NCI-H1417 (cell line): ENCODE results near the gene CDC37L1.

Experiments
- DNase-seq, 3 experiments: peaks; one replicate each; lab custom pipeline; 2025; lab: John Stamatoyannopoulos, UW

CDC37L1 gene

GRCh38 chr9:4714266-4715016 lies 35.1 kb downstream of the CDC37L1 start:
- peak in 2 of 3 experiments; percentile 30 to 64 for DNase-seq

DNA sequence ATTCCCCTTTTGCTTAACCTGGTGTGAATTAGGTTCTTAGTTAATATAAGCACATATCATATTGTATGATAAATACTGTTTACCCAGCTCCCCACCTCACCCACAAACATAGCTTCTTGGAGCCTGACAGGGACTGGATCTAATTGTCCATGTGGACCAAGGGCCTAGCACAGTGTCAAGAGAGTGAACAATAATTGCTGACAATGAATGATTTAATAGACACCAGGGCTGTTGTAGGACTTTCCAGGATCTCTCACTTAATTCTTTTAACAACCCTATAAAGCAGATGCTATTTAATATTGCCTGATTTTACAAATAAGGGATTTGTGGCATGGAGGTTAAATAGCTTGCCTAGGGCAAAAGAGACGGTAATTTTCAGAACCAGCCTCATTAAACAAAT lies 36.8 kb downstream of the CDC37L1 start:
- peak in 2 of 3 experiments; percentile 20 to 72 for DNase-seq

DNA sequence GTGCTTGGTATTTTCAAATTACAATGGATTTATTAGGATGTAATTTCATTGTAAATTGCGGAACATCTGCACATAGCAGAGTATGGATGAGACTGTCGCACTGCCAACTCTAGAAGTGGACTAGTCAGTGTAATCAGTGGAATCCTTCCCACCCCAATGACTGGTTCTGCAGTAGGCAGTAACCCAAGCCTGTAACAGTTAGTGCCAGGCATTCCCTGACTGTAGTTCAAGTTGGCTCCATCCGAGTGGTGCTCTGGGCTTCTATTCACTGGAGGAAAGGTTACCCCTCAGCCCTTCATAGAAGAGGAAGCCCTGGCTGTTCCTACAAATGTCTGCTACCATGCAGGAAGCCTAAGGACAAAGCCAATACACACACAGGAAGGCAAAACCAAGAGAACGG lies 38.4 kb downstream of the CDC37L1 start:
- no peak for DNase-seq

- no peak for DNase-seq
Measured at GRCh38 chr9:4718911-4719310, 39.5 kb downstream of the CDC37L1 start.

GRCh38 chr9:4721736-4722135 lies 42.4 kb downstream of the CDC37L1 start:
- DNase-seq: no peak

DNA sequence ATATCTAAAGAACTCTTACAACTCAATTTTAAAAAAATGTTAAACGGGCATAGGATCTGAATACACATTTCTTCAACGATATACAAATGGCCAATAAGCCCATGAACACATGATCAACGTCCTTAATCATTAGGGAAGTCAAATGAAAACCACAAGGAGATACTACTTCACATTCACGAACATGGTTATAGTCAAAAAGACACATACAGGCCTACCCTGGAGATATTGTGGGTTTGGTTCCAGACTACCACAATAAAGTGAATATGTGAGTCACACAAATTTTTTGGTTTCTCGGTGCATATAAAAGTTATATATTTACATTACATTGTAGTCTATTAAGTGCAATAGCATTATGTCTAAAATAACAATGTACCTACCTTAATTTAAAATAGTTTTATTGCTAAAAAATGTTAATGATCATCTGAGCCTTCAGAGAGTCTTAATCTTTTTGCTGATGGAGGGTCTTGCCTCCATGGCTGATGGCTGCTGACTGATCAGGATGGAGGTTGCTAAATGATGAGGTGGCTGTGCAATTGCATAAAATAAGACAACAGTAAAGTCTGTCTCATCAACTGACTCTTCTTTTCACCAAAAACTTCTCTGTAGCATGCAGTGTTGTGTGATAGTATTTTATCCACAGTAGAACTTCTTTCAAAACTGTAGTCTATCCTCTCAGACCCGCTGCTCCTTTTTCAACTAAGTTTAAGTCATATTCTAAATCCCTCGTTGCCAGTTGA lies 46.5 kb downstream of the CDC37L1 start:
- DNase-seq: no peak

DNA sequence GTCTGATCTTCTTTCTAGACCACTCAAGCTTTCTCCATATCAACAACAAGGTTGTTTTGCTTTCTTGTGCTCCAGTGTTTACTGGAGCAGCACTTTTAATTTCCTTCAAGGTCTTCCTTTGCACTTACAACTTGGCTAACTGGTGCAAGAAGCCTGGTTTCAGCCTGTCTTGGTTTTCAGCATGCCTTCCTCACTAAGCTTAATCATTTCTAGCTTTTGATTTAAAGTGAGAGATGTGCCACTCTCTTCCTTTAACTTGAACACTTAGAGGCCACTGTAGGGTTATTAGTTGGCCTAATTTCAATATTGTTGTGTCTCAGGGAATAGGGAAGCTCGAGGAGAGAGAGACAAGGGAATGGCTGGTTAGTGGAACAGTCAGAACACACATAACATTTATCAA lies 48.2 kb downstream of the CDC37L1 start:
- DNase-seq: no peak

- no peak for DNase-seq
Measured at GRCh38 chr9:4732890-4733289, 53.5 kb downstream of the CDC37L1 start.

DNA sequence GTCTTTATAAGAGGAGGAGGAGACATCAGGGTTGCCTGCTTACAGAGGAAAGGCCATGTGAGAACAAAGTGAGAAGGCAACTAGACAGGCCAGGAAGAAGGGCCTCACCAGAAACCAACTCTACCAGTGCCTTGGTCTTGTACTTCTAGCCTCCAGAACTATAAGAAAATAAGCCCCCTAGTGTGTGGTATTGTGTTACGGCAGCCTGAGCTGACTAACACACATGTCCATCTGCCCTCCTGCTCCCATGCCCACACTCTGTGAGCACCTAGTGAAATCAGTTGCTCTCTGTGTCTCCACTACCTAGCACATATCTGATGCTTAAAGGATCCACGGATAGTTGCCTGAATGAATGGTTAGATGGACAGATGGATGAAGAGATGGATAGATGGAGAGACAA lies 54.8 kb downstream of the CDC37L1 start:
- DNase-seq: no peak

DNA sequence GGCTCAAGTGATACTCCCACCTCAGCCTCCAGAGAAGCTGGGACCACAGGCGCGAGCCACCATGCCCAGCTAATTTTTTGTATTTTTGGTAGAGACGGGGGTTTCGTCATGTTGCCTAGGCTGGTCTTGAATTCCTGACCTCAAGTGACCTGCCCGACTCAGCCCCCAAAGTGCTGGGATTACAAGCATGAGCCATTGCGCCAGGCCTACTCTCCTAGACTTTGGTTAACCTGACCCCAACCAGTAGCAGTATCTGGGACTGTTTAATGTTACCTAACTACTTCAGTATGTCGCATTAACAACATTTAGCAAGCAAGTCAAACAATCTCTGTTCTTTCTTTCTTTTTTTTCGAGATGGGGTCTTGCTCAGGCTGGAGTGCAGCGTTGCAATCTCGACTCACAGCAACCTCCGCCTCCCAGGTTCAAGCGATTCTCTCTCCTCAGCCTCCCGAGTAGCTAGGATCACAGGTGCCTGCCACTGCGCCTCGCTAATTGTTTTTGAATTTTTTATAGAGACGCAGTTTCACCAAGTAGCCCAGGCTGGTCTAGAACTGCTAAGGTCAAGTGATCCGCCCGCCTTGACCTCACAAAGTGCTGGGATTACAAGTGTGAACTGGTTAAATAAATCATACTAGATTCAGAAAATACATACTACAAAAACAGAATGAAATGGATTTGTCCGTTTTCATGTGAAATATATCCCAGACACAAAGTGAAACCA lies 59.7 kb downstream of the CDC37L1 start:
- peak in 2 of 3 experiments; percentile 3 to 43 for DNase-seq

DNA sequence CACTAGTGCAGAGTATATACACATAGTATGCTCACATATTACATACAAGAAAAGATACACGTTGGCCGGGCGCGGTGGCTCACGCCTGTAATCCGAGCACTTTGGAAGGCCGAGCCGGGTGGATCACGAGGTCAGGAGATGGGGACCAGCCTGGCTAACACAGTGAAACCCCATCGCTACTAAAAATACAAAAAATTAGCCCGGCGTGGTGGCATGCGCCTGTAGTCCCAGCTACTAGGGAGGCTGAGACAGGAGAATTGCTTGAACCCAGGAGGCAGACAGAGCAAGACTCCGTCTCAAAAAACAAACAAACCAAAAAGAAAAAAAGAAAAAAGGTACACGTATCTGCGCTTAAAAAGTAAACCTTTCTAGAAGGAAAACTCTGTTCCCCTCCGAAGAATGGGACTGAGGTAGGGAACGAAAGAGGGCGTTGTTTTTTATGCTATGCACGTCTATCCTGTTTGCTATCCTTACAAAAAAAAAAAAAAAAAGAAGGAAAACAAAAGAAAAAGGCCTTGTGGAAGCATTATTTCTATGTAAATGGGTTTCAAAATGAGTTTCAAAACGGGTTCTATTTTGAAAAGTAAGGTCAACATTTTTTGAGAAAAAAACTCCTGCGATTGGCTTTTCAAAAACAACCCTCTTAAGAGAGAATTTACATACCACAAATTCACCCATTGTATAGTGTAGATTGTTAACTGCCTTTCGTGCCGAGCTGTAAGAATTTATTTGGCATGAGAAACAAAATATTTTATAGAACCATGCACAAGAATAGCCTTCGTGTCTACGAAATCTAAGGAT lies 60.4 kb downstream of the CDC37L1 start:
- peak in 2 of 3 experiments; percentile 11 to 57 for DNase-seq

GRCh38 chr9:4740388-4740637 lies 60.9 kb downstream of the CDC37L1 start:
- DNase-seq: peak in 1 of 3 experiments; percentile 60

- peak; percentile 32 to 80 (median 79) for DNase-seq
Measured at GRCh38 chr9:4740638-4741364, 61.4 kb downstream of the CDC37L1 start, which contains the start of gene AK3. TSS of gene AK3 (minus strand) at chr9:4741202. CDS start at chr9:4741087, 115 bp downstream.

- peak in 2 of 3 experiments; percentile 40 to 58 for DNase-seq
Measured at GRCh38 chr9:4741365-4742089, 62.2 kb downstream of the CDC37L1 start.

- no peak for DNase-seq
Measured at GRCh38 chr9:4742246-4742645, 62.9 kb downstream of the CDC37L1 start.

DNA sequence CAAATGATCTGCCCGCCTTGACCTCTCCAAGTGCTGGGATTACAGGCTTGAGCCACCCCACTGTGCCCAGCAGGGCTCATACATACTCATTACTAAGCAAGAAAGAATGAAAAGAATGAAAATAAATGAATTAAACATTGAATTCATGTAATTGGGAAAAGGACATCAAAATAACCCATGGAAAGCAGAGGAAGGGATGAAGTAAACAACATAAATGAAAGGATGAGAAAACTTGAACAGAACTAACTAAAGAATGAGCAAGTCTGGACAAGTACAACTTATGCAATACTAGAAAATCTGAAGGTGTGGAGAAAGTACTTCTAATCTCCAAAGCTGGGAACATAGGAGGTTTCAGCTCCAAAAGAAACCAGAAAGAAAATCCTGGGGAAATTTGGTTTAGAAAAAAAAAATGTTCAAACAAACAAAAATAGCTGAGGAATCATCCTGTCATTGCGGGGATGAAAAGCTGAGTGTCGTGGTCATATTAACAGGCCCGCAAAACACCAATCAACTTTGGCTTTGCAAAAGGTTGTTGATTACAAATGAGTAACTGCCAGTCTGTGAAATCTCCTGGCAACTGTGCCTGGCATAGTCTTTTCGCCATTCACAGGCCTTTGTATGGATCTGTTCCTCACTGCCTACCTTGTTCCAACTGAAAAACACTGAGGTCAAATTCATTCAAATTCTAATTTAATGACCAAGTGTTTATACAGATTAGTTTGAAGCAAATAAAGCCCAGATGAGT lies 63.9 kb downstream of the CDC37L1 start:
- DNase-seq: no peak

DNA sequence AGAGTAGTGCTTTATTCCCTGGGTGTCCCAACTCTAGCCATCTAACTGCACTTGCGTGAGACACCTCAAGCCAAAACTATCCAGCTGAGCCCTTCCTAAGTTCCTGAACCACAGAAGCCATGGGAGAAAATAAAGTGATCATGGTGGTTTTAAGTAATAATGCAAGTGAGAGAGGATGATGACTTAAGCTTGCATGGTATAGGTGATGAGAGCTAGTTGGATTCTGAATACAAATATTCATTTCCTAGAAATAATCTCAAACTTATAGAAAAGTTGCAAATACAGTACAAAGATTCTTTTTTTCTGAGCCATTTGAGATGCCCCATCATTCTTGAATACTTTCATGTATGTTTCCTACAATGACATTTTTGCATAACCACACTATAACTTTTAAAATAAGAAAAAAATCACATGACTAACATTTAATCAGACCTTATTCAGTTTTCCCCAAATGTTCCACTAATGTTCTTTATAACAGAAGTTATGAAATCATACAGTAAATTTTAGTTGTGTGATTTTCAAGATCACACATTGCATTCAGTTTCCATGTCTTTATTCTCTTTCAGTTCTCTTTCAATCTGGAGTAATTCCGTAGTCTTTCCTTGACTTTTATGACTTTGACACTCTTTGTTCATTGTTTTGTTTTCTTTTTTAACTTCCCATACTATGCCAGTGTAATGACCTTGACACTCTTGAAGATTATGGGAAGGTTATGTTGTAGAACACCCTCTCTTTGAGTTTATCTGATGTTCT lies 67.1 kb downstream of the CDC37L1 start:
- DNase-seq: no peak

GRCh38 chr9:4748612-4749011 lies 69.2 kb downstream of the CDC37L1 start:
- DNase-seq: no peak

- DNase-seq: peak in 2 of 3 experiments; percentile 43 to 53
Measured at GRCh38 chr9:4750023-4750673, 70.8 kb downstream of the CDC37L1 start.
